ENCODE data around the gene PLB1. TPM values are rescaled to one million over a fixed set of nuclear protein-coding genes. Genes with fewer than 3 reads are reported as not detected.

Gene PLB1
- total RNA-seq, 1 donor from 2014 or later = 3.2 TPM

- H3K4me1 Mint-ChIP-seq (ENCODE audit: unreplicated experiment) = peaks cover 3% of the 10 kb centered on the region
- no peak overlapping the region for H3K27ac Mint-ChIP-seq (ENCODE audit: unreplicated experiment)
- DNase-seq (ENCODE audit: low spot score) = no peak
- no peaks in the 10 kb centered on the region for H3K9me3 Mint-ChIP-seq (ENCODE audit: unreplicated experiment)
- H3K36me3 Mint-ChIP-seq (ENCODE audit: low read depth, unreplicated experiment) = no peaks in the 10 kb centered on the region
- TF ChIP-seq, protein P1, sequence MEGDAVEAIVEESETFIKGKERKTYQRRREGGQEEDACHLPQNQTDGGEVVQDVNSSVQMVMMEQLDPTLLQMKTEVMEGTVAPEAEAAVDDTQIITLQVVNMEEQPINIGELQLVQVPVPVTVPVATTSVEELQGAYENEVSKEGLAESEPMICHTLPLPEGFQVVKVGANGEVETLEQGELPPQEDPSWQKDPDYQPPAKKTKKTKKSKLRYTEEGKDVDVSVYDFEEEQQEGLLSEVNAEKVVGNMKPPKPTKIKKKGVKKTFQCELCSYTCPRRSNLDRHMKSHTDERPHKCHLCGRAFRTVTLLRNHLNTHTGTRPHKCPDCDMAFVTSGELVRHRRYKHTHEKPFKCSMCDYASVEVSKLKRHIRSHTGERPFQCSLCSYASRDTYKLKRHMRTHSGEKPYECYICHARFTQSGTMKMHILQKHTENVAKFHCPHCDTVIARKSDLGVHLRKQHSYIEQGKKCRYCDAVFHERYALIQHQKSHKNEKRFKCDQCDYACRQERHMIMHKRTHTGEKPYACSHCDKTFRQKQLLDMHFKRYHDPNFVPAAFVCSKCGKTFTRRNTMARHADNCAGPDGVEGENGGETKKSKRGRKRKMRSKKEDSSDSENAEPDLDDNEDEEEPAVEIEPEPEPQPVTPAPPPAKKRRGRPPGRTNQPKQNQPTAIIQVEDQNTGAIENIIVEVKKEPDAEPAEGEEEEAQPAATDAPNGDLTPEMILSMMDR (IDR thresholded peaks at IDR 0.05; ENCODE audit: unreplicated experiment) = no peak
- H3K4me3 Mint-ChIP-seq (ENCODE audit: unreplicated experiment) = no peak overlapping the region
- H3K27me3 Mint-ChIP-seq (ENCODE audit: unreplicated experiment) = no peaks in the 10 kb centered on the region
Measured at GRCh38 chr2:28538652-28539051, 42.8 kb downstream of the PLB1 start.

DNA sequence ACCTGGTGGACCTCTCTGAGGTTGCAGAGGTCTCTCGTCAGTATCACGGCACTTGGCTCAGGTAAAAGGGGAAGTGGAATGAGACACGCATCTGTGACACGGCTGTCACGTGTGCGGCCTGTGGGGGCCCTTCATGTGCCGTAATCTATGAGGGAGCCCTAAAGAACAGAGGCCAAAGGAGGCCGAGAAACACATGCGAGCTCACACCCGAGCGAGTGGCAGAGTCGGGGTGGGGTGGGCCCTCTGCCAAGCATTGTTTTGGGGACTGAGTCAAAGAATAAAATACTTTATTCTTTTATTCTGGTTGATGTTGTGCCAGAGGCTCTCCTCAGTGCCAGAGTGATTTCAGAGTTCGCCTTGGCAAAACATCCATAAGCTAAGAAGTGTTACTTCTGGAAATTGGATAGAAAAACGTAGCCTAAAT, 43.3 kb downstream of the PLB1 start:
- Mint-ChIP-seq H3K9me3 (ENCODE audit: unreplicated experiment) (no peaks in the 10 kb centered on the region), H3K27ac (ENCODE audit: unreplicated experiment) (no peak overlapping the region), H3K4me1 (ENCODE audit: unreplicated experiment) (peaks cover 7% of the 10 kb centered on the region), H3K36me3 (ENCODE audit: low read depth, unreplicated experiment) (no peaks in the 10 kb centered on the region), H3K27me3 (ENCODE audit: unreplicated experiment) (no peaks in the 10 kb centered on the region), H3K4me3 (ENCODE audit: unreplicated experiment) (no peak overlapping the region)
- DNase-seq (ENCODE audit: low spot score) = no peak
- TF ChIP-seq, protein P1 (IDR thresholded peaks at IDR 0.05; ENCODE audit: unreplicated experiment) = no peak

DNA sequence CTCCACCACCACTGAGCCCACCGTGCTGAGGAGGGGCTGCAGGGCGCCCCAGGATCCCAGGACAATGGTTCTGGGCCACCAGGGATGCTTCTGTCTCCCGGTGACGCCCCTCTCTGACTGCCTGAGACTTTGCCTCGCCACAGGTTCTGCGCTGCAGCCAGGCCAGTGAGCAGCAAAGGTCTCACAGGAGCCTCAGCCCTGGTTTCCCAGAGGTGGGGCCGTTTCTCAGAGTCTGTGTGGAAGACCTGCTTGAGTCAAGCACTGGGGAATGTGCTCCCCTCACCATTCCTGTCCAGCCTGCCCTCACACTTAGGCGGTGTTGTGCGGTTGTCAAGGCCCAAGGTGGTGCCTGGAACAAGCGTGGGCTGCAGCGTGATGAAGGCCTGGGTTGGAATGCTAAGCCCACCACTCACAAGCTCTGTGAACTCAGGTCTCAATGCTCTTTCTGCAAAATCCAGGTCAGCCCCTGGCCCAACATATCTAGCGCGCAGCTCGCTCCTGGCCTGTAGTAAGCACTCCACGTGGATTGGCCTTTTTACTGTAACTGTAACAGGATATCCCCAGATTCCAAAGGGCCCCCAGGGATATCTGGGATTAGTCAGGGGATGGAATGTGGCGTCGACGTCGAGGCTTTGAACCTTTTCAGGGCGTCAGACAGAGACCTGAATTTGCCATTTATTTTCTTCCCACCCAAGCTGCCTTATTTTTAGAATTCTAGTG, 47.6 kb downstream of the PLB1 start:
- H3K9me3 Mint-ChIP-seq (ENCODE audit: unreplicated experiment) = no peaks in the 10 kb centered on the region
- peaks cover 21% of the 10 kb centered on the region for H3K4me1 Mint-ChIP-seq (ENCODE audit: unreplicated experiment)
- no peak for DNase-seq (ENCODE audit: low spot score)
- H3K36me3 Mint-ChIP-seq (ENCODE audit: low read depth, unreplicated experiment) = no peaks in the 10 kb centered on the region
- TF ChIP-seq, protein P1 (IDR thresholded peaks at IDR 0.05; ENCODE audit: unreplicated experiment) = no peak
- peaks cover under 1% of the 10 kb centered on the region for H3K27me3 Mint-ChIP-seq (ENCODE audit: unreplicated experiment)
- no peak overlapping the region for H3K27ac Mint-ChIP-seq (ENCODE audit: unreplicated experiment)
- H3K4me3 Mint-ChIP-seq (ENCODE audit: unreplicated experiment) = no peak overlapping the region

GRCh38 chr2:28544036-28544346, 48.1 kb downstream of the PLB1 start:
- no peak for DNase-seq (ENCODE audit: low spot score)
- H3K4me3 Mint-ChIP-seq (ENCODE audit: unreplicated experiment) = no peak overlapping the region
- H3K27ac Mint-ChIP-seq (ENCODE audit: unreplicated experiment) = no peak overlapping the region
- H3K9me3 Mint-ChIP-seq (ENCODE audit: unreplicated experiment) = no peaks in the 10 kb centered on the region
- H3K4me1 Mint-ChIP-seq (ENCODE audit: unreplicated experiment) = peaks cover 21% of the 10 kb centered on the region
- H3K36me3 Mint-ChIP-seq (ENCODE audit: low read depth, unreplicated experiment) = no peaks in the 10 kb centered on the region
- TF ChIP-seq, protein P1 (IDR thresholded peaks at IDR 0.05; ENCODE audit: unreplicated experiment) = no peak
- peaks cover 2% of the 10 kb centered on the region for H3K27me3 Mint-ChIP-seq (ENCODE audit: unreplicated experiment)

DNA sequence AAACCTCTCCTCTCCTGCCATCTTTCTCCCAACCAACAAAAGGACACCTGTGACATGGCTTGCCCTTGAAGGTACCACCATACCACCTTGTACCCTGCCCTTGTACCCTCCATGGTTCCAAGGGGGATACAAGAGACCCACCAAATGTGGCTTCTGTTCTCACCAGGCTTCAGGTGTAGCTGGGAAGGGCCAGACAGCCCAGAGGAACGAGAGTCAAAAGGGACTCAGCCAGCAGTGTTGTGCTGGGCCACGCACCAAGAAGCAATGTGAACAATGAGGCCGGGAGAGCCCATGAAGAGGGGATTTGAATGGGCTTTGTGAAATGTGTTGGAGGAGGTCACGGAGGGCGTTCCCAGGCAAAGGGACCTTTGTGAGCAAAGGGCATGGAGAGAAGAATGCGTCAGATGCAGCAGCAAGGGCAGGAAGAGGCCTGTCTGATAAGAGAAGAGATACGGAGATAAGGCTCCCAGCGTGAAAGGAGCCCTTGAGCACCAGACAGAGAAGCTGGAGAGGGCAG, 48.6 kb downstream of the PLB1 start:
- no peak for DNase-seq (ENCODE audit: low spot score)
- TF ChIP-seq, protein P1 (IDR thresholded peaks at IDR 0.05; ENCODE audit: unreplicated experiment) = no peak
- H3K36me3 Mint-ChIP-seq (ENCODE audit: low read depth, unreplicated experiment) = no peaks in the 10 kb centered on the region
- peaks cover 2% of the 10 kb centered on the region for H3K27me3 Mint-ChIP-seq (ENCODE audit: unreplicated experiment)
- H3K9me3 Mint-ChIP-seq (ENCODE audit: unreplicated experiment) = no peaks in the 10 kb centered on the region
- H3K4me3 Mint-ChIP-seq (ENCODE audit: unreplicated experiment) = peak overlapping the region; percentile 6
- H3K4me1 Mint-ChIP-seq (ENCODE audit: unreplicated experiment) = peaks cover 21% of the 10 kb centered on the region
- H3K27ac Mint-ChIP-seq (ENCODE audit: unreplicated experiment) = peak overlapping the region; percentile 20
